ENCODE measurements around the gene DCBLD1. TPM values are rescaled to one million over a fixed set of nuclear protein-coding genes. Genes with fewer than 3 reads are reported as not detected.

DCBLD1 gene
- total and polyA plus RNA-seq, 2 donors (not counting 3 experiments of a cell fraction or from before 2014, with no cell fraction given), result 30.2 to 44.3 TPM

DNA sequence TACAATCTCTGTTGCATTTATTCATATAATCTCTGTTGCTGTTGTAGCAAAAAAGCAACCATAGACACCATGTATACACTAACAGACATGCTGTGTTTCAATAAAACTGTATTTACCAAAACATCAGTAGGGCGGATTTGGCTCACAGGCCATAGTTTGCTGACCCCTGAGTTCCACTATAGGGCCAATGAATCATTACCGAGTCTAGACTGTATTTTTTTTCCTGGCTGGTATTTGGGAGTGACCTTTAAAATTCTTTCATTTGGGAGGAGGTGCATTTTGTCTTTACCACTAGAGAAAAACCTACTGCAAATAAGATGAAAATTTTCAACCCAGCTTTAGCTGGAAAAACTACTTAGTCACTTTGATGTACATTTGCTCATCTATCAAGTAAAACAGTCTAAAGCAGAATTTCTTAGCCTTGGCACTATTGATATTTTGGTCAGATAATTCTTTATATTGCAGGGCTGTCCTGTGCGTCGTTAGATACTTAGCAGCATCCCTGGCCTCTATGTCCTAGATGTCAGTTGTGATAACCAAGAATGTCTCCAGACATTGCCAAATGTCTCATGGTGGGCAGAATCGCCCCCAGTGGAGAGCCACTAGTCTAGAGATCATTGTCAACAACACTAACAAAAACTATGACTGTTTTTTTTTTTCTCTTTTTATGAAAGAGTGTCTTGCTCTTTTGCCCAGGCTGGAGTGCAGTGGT lies 39.5 kb downstream of the DCBLD1 start:
- DNase-seq (ENCODE audit: low read depth, low spot score), result peak; percentile 47
- Histone ChIP-seq H3K9me1 (replicated peaks; ENCODE audit: control insufficient read depth, extremely low read depth, insufficient read depth, low read length) (no peaks in the 10 kb centered on the region), H4K20me1 (replicated peaks; ENCODE audit: control insufficient read depth, extremely low read depth, insufficient read depth, low read length) (no peaks in the 10 kb centered on the region), H3K4me2 (ENCODE audit: insufficient read depth, low read length) (peak overlapping the region; percentile 36), H3K9me3 (replicated peaks; ENCODE audit: control insufficient read depth, insufficient read depth, low read length) (no peaks in the 10 kb centered on the region), H3K4me1 (ENCODE audit: control insufficient read depth, extremely low read depth, insufficient read depth, low read length) (peaks cover 22% of the 10 kb centered on the region), H3K36me3 (ENCODE audit: control insufficient read depth in 2 of 2, extremely low read depth in 1 of 2, insufficient read depth in 2 of 2, low read length in 2 of 2) (peaks cover 7 to 9% of the 10 kb centered on the region in 2 experiments), H3K27me3 (ENCODE audit: control insufficient read depth in 2 of 2, insufficient read depth in 2 of 2, low read length in 2 of 2) (no peaks in the 10 kb centered on the region), H3K79me2 (ENCODE audit: control insufficient read depth, insufficient read depth, low read length) (peaks cover 33% of the 10 kb centered on the region), H3K27ac (ENCODE audit: insufficient read depth, low read depth, low read length) (peak overlapping the region; percentile 32), H2AFZ (ENCODE audit: low read depth, low read length) (no peak overlapping the region), H3K4me3 (replicated peaks in 1 of 3; ENCODE audit: insufficient read depth in 1 of 3, low read depth in 1 of 3, low read length in 3 of 3) (no peak overlapping the region), H3K9ac (replicated peaks; ENCODE audit: extremely low read depth, insufficient read depth, low read length) (no peak overlapping the region)
- intact Hi-C loops (cut with micrococcal nuclease) (loop anchor here (1.0 to 2.0 kb wide), 2 partner anchors 24 to 39 kb away; partner anchors contain the start of gene DCBLD1), dilution Hi-C loops (cut with MboI; ENCODE audit: extremely low pct_ligation_motif_present, low sequenced_read_pairs) (no loop called here)
- CTCF ChIA-PET, result interaction anchor here (0.9 to 2.0 kb wide), 5 partner anchors 9 to 72 kb away, joined by 3 to 5 read pairs (median 4); no protein-coding TSS in a partner anchor
- POLR2A ChIA-PET, result no interaction called here
- FAIRE-seq, result peak; percentile 50
- no TSS peak for BruUV-seq (replicated peaks)
- peak; percentile 29 for TF ChIP-seq FOS (IDR thresholded peaks at IDR 0.05; ENCODE audit: borderline replicate concordance, insufficient read depth, low read length)
- no peak for TF ChIP-seq CTCF (IDR thresholded peaks at IDR 0.05; ENCODE audit: extremely low read depth in 1 of 2, insufficient read depth in 1 of 2, low read depth in 1 of 2, low read length in 2 of 2)

- Histone ChIP-seq H3K36me3 (ENCODE audit: control insufficient read depth in 2 of 2, extremely low read depth in 1 of 2, insufficient read depth in 2 of 2, low read length in 2 of 2) (peaks cover 3 to 4% of the 10 kb centered on the region in 2 experiments), H3K27me3 (ENCODE audit: control insufficient read depth in 2 of 2, insufficient read depth in 2 of 2, low read length in 2 of 2) (no peaks in the 10 kb centered on the region), H3K4me3 (replicated peaks in 1 of 3; ENCODE audit: insufficient read depth in 1 of 3, low read depth in 1 of 3, low read length in 3 of 3) (no peak overlapping the region), H3K9me1 (replicated peaks; ENCODE audit: control insufficient read depth, extremely low read depth, insufficient read depth, low read length) (no peaks in the 10 kb centered on the region), H3K4me1 (ENCODE audit: control insufficient read depth, extremely low read depth, insufficient read depth, low read length) (peaks cover 22% of the 10 kb centered on the region), H3K79me2 (ENCODE audit: control insufficient read depth, insufficient read depth, low read length) (peaks cover 19% of the 10 kb centered on the region), H3K9ac (replicated peaks; ENCODE audit: extremely low read depth, insufficient read depth, low read length) (no peak overlapping the region), H3K4me2 (ENCODE audit: insufficient read depth, low read length) (no peak overlapping the region), H2AFZ (ENCODE audit: low read depth, low read length) (no peak overlapping the region), H4K20me1 (replicated peaks; ENCODE audit: control insufficient read depth, extremely low read depth, insufficient read depth, low read length) (no peaks in the 10 kb centered on the region), H3K9me3 (replicated peaks; ENCODE audit: control insufficient read depth, insufficient read depth, low read length) (no peaks in the 10 kb centered on the region), H3K27ac (ENCODE audit: insufficient read depth, low read depth, low read length) (no peak overlapping the region)
- DNase-seq (ENCODE audit: low read depth, low spot score) (no peak), FAIRE-seq (no peak)
- intact Hi-C loops (cut with micrococcal nuclease) (no loop called here), dilution Hi-C loops (cut with MboI; ENCODE audit: extremely low pct_ligation_motif_present, low sequenced_read_pairs) (no loop called here)
- POLR2A ChIA-PET, result no interaction called here
- CTCF ChIA-PET, result no interaction called here
- no TSS peak for BruUV-seq (replicated peaks)
- TF ChIP-seq POLR2AphosphoS5 (IDR thresholded peaks at IDR 0.05; ENCODE audit: insufficient read depth, low read depth, low read length) (no peak), FOS (IDR thresholded peaks at IDR 0.05; ENCODE audit: borderline replicate concordance, insufficient read depth, low read length) (no peak), CTCF (IDR thresholded peaks at IDR 0.05; ENCODE audit: extremely low read depth in 1 of 2, insufficient read depth in 1 of 2, low read depth in 1 of 2, low read length in 2 of 2) (no peak), GATA2 (IDR thresholded peaks at IDR 0.05; ENCODE audit: insufficient read depth, insufficient read length, low read depth, low read length) (no peak), EZH2 (IDR thresholded peaks at IDR 0.05; ENCODE audit: borderline replicate concordance, low read depth, low read length, severe bottlenecking) (no peak), JUN (IDR thresholded peaks at IDR 0.05; ENCODE audit: borderline replicate concordance, insufficient read depth, insufficient read length, low read depth) (no peak), MYC (IDR thresholded peaks at IDR 0.05; ENCODE audit: low read depth, low read length) (no peak), POLR2A (IDR thresholded peaks at IDR 0.05; ENCODE audit: low read depth, low read length) (no peak)
- TF ChIP-seq, protein P1, sequence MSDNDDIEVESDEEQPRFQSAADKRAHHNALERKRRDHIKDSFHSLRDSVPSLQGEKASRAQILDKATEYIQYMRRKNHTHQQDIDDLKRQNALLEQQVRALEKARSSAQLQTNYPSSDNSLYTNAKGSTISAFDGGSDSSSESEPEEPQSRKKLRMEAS (IDR thresholded peaks at IDR 0.05; ENCODE audit: insufficient read depth, insufficient read length), result no peak
These were observed 43.1 kb downstream of the DCBLD1 start for GRCh38 chr6:117525607-117526006.

Data from endothelial cell of umbilical vein (primary cell).